ENCODE results near the gene AUP1. TPM values are rescaled to one million over a fixed set of nuclear protein-coding genes. Genes with fewer than 3 reads are reported as not detected.

AUP1 gene
- total RNA-seq, 4 donors from 2014 or later = 79.9 to 142 (median 105) TPM

GRCh38 chr2:74530239-74531187, 1.0 kb upstream of the AUP1 start:
- 2 to 17% methylated on average over 3 to 19 of the region's 54 CpGs for WGBS, 2 donors
- Histone ChIP-seq H3K27me3 (no peaks in the 10 kb centered on the region), H3K4me1 (peaks cover 18 to 56% (median 28%) of the 10 kb centered on the region in 3 donors), H3K9me3 (no peaks in the 10 kb centered on the region), H3K27ac (peak overlapping the region; percentile 90 to 95 (median 91)), H3K36me3 (peaks cover 7 to 45% (median 21%) of the 10 kb centered on the region in 3 donors), H3K4me3 (peak overlapping the region; percentile 83 to 98 (median 90))
- intact Hi-C loops (cut with DNase I) = no loop called here
- TF ChIP-seq, protein P1, sequence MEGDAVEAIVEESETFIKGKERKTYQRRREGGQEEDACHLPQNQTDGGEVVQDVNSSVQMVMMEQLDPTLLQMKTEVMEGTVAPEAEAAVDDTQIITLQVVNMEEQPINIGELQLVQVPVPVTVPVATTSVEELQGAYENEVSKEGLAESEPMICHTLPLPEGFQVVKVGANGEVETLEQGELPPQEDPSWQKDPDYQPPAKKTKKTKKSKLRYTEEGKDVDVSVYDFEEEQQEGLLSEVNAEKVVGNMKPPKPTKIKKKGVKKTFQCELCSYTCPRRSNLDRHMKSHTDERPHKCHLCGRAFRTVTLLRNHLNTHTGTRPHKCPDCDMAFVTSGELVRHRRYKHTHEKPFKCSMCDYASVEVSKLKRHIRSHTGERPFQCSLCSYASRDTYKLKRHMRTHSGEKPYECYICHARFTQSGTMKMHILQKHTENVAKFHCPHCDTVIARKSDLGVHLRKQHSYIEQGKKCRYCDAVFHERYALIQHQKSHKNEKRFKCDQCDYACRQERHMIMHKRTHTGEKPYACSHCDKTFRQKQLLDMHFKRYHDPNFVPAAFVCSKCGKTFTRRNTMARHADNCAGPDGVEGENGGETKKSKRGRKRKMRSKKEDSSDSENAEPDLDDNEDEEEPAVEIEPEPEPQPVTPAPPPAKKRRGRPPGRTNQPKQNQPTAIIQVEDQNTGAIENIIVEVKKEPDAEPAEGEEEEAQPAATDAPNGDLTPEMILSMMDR (IDR thresholded peaks at IDR 0.05) = no peak
- TF ChIP-seq POLR2A (IDR thresholded peaks at IDR 0.05) = no peak
- no peak for DNase-seq

- DNase-seq = no peak
- Histone ChIP-seq H3K36me3 (peaks cover 7 to 45% (median 21%) of the 10 kb centered on the region in 3 donors), H3K27me3 (no peaks in the 10 kb centered on the region), H3K4me1 (peaks cover 18 to 58% (median 28%) of the 10 kb centered on the region in 3 donors), H3K9me3 (no peaks in the 10 kb centered on the region), H3K4me3 (peak overlapping the region; percentile 83 to 98 (median 90)), H3K27ac (peak overlapping the region; percentile 90 to 95 (median 91))
- WGBS, 2 donors = 21 to 22% methylated on average over 19 to 20 of the region's 29 CpGs
- no peak for TF ChIP-seq POLR2A (IDR thresholded peaks at IDR 0.05)
- TF ChIP-seq, protein P1 (IDR thresholded peaks at IDR 0.05) = no peak
- intact Hi-C loops (cut with DNase I) = loop anchor here (5.0 kb wide), 1 partner anchor 46 kb away; the partner anchor contains the start of genes CCDC142 and TTC31
These were observed 728 bp downstream of the AUP1 start for GRCh38 chr2:74528600-74529356.

DNA sequence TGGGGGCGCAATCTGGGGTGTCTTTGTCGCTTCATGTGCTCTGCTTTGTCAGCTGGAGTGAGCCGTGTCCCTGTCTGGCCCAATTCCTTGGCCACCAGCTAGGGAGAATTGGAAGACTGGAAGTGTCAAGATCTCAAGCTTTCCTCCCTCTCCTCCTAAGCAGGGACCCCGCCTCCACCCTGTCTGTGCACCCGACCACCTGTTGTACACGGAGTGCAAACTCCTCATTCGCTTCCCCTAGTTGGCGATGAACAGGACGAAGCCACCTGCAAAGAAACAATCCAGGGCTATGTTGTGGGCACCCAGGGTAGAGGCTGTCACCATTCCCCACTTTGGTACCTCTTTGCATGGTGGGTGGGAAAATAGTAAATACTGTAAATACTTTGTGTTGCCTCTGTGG, 1.8 kb downstream of the AUP1 start:
- Histone ChIP-seq H3K36me3 (peaks cover 7 to 35% (median 15%) of the 10 kb centered on the region in 3 donors), H3K4me1 (peaks cover 18 to 58% (median 28%) of the 10 kb centered on the region in 3 donors), H3K4me3 (no peak overlapping the region), H3K27me3 (no peaks in the 10 kb centered on the region), H3K27ac (no peak overlapping the region), H3K9me3 (no peaks in the 10 kb centered on the region)
- DNase-seq = no peak
- WGBS, 2 donors = 91 to 96% methylated on average over 6 to 9 of the region's 9 CpGs
- intact Hi-C loops (cut with DNase I) = loop anchor here (5.0 kb wide), 1 partner anchor 45 kb away; the partner anchor contains the start of genes CCDC142 and TTC31
- TF ChIP-seq POLR2A (IDR thresholded peaks at IDR 0.05) = no peak
- TF ChIP-seq, protein P1 (IDR thresholded peaks at IDR 0.05) = no peak

DNA sequence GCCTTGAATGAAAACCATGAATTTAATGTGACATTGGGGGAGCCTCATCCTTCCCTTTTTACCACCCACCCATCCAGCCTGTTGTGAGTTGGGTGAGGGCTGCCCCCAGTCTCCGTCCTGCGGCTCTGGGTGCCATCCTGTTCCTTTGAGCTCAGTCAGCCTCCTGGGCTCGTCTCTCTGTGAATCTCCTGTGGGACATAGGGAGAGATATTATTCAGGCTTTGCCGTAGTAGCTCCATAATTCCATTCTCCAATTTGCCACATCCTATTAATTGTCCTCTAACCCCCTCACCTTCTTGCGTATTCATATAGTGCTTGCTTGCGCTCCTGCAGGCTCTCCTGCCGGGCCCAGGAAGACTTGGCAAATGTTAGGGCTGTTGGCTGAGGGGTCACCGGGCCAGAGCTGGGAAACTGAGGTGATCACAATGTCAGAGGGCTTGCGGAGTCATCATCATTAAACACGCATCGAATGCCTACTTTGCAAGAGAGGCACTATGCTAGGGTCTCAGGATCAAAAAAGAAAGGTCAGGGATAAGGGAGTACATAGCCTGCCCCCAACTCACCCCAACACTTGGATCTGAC, 2.8 kb downstream of the AUP1 start:
- Histone ChIP-seq H3K27ac (peak overlapping the region in 1 of 4 donors; percentile 14), H3K4me1 (peaks cover 18 to 54% (median 28%) of the 10 kb centered on the region in 3 donors), H3K9me3 (no peaks in the 10 kb centered on the region), H3K4me3 (no peak overlapping the region), H3K36me3 (peaks cover 7 to 29% (median 11%) of the 10 kb centered on the region in 3 donors), H3K27me3 (no peaks in the 10 kb centered on the region)
- no peak for TF ChIP-seq POLR2A (IDR thresholded peaks at IDR 0.05)
- TF ChIP-seq, protein P1 (IDR thresholded peaks at IDR 0.05) = no peak
- intact Hi-C loops (cut with DNase I) = loop anchor here (5.0 kb wide), 1 partner anchor 44 kb away; the partner anchor contains the start of genes CCDC142 and TTC31
- 96 to 100% methylated on average over 8 to 11 of the region's 11 CpGs for WGBS, 2 donors
- DNase-seq = no peak

Data from esophagus squamous epithelium (tissue), 5 donors.